Measurements from ENCODE around the gene SPSB3. TPM values are rescaled to one million over a fixed set of nuclear protein-coding genes. Genes with fewer than 3 reads are reported as not detected.

SPSB3 gene
- total and polyA plus RNA-seq, 12 donors, result 8.3 to 297 (median 107) TPM

- H3K4me1 ChIP-seq (replicated peaks in 1 of 2), result peaks cover 26 to 36% of the 10 kb centered on the region in 2 donors
- H3K36me3 ChIP-seq (replicated peaks in 1 of 2), result peaks cover 0 to 39% of the 10 kb centered on the region in 2 donors
- intact Hi-C loops (cut with DNase I), result loop anchor here in 1 of 2 donors (5.0 kb wide), 1 partner anchor 53 kb away; the partner anchor contains the start of genes FAHD1 and HAGH
- H3K9me3 ChIP-seq (replicated peaks in 1 of 3), result no peaks in the 10 kb centered on the region
- peak in 6 of 7 donors; percentile 52 to 86 (median 72) for DNase-seq
- peak overlapping the region; percentile 79 to 93 (median 91) for H3K27ac ChIP-seq
- TF ChIP-seq, protein P1, sequence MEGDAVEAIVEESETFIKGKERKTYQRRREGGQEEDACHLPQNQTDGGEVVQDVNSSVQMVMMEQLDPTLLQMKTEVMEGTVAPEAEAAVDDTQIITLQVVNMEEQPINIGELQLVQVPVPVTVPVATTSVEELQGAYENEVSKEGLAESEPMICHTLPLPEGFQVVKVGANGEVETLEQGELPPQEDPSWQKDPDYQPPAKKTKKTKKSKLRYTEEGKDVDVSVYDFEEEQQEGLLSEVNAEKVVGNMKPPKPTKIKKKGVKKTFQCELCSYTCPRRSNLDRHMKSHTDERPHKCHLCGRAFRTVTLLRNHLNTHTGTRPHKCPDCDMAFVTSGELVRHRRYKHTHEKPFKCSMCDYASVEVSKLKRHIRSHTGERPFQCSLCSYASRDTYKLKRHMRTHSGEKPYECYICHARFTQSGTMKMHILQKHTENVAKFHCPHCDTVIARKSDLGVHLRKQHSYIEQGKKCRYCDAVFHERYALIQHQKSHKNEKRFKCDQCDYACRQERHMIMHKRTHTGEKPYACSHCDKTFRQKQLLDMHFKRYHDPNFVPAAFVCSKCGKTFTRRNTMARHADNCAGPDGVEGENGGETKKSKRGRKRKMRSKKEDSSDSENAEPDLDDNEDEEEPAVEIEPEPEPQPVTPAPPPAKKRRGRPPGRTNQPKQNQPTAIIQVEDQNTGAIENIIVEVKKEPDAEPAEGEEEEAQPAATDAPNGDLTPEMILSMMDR (IDR thresholded peaks at IDR 0.05), result peak in 3 of 6 experiments; percentile 5 to 19 (median 17)
- TF ChIP-seq POLR2A (IDR thresholded peaks at IDR 0.05), result no peak
- no peaks in the 10 kb centered on the region for H3K27me3 ChIP-seq
- WGBS, 4 donors, result 13 to 50% (median 26%) methylated on average over 5 to 45 of the region's 45 CpGs
- peak overlapping the region; percentile 11 to 99 (median 64) for H3K4me3 ChIP-seq
Observed at GRCh38 chr16:1773703-1774447, 8.5 kb downstream of the SPSB3 start.

DNA sequence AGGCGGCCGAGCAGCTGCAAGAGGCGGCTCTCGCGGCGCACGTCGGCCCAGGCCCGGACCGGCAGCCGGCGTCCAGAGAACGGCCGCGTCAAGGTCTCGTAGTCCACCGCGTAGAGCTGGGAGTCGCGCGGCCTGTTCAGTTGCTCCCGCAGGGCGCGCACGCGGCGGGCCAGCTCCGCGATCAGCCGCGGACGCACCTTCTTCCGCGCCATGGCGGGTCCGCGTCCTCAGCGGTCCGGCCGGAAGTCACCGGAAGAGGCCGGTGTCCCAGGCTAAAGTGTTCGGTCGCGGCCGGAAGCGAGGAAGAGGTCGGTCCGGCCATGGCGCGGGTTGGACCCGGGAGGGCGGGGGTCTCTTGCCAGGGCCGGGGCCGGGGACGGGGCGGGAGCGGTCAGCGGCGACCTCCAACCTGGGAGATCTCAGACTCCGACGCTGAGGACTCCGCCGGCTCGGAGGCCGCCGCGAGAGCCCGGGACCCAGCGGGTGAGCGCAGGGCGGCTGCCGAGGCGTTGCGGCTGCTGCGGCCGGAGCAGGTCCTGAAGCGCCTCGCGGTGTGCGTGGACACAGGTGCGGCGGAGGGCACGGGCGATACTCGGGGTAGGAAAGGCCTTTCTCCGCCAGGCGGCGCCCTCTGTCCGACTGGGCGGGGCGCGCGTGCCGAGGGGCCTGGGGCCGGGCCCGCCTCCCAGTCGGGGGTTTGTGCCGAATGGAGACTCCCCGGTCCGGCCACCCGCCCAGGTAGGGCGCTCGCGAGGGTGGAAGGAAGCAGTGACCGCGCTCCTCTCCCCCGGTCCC, 9.3 kb downstream of the SPSB3 start, which contains the start of gene MRPS34:
TSS of gene MRPS34 (minus strand) at position 227 of the 795 bp plus-strand sequence. CDS start at position 212, 15 bp downstream.
- intact Hi-C loops (cut with DNase I), result loop anchor here in 1 of 2 donors (5.0 kb wide), 1 partner anchor 54 kb away; the partner anchor contains the start of genes FAHD1 and HAGH
- H3K4me3 ChIP-seq, result peak within 1 kb of the TSS; percentile 11 to 99 (median 64)
- 0 to 1% (median 0%) methylated on average over 13 to 108 of the region's 108 CpGs; no CpG with 5 or more reads in 1 of the 4 donors for WGBS, 4 donors
- TF ChIP-seq, protein P1 (IDR thresholded peaks at IDR 0.05), result peak; percentile 53 to 86 (median 72)
- peak; percentile 56 for TF ChIP-seq POLR2A (IDR thresholded peaks at IDR 0.05)
- peaks cover 0 to 40% of the 10 kb centered on the region in 2 donors for H3K36me3 ChIP-seq (replicated peaks in 1 of 2)
- H3K27me3 ChIP-seq, result no peaks in the 10 kb centered on the region
- H3K4me1 ChIP-seq (replicated peaks in 1 of 2), result peaks cover 26 to 36% of the 10 kb centered on the region in 2 donors
- no peaks in the 10 kb centered on the region for H3K9me3 ChIP-seq (replicated peaks in 1 of 3)
- DNase-seq, result peak; percentile 80 to 89 (median 84)
- H3K27ac ChIP-seq, result peak within 1 kb of the TSS; percentile 79 to 93 (median 91)

GRCh38 chr16:1772362-1772907, 9.9 kb downstream of the SPSB3 start, which contains the start of gene EME2:
EME2 (plus strand) TSS chr16:1772810; CDS start chr16:1773228, 418 bp downstream.
- intact Hi-C loops (cut with DNase I), result loop anchor here in 1 of 2 donors (5.0 kb wide), 1 partner anchor 55 kb away; the partner anchor contains the start of genes FAHD1 and HAGH
- Histone ChIP-seq H3K36me3 (replicated peaks in 1 of 2) (peaks cover 0 to 40% of the 10 kb centered on the region in 2 donors), H3K27ac (peak within 1 kb of the TSS; percentile 79 to 93 (median 91)), H3K9me3 (replicated peaks in 1 of 3) (no peaks in the 10 kb centered on the region), H3K4me1 (replicated peaks in 1 of 2) (peaks cover 26 to 36% of the 10 kb centered on the region in 2 donors), H3K4me3 (peak within 1 kb of the TSS; percentile 11 to 99 (median 64)), H3K27me3 (no peaks in the 10 kb centered on the region)
- WGBS, 4 donors, result 0 to 3% (median 1%) methylated on average over 12 to 53 of the region's 53 CpGs
- peak in 4 of 7 donors; percentile 44 to 70 (median 59) for DNase-seq
- no peak for TF ChIP-seq POLR2A (IDR thresholded peaks at IDR 0.05)
- TF ChIP-seq, protein P1 (IDR thresholded peaks at IDR 0.05), result no peak
